ENCODE results near the gene TADA2A.

DNA sequence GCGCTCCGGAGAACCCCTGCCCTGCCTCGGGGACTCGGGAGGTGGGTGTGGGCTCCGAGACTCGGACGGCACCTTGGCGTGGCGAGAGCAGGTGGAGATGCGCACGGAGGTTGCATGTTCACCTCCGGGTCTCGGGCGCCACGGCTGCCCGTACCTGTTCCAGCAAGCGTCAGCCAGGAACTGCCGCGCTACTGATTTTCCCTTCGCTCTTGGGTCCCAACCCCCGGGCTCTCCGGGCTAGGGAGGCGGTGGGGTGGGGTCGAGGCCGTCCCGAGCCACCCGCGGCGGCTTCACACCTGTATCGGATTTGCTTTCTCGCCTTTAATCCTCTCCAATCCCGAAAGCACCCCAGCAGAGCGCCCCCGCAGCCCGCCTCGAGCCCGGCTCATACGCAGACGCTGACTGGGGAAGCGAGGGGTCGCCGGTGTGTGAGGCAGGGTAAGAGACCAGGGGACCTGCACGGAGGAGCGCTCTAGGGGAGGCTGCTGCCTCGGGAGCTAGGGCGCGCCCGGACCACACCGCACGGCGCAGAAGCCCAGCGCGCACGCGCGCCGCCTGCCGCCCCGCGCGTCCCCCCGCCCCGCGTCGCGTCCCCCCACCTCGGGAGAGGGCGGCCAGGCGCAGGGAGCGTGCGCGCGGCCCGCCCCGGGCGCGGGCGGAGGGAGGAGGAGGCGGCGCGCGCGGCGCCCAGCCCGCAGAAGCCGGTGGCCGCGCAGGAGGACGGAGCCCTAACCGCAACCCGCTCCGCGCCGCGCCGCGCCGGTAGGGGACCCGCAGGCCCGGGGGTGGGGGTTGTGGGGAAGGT is 82.7 kb downstream of the TADA2A start, which contains the start of gene DUSP14:
- TF ChIP-seq, protein P1, sequence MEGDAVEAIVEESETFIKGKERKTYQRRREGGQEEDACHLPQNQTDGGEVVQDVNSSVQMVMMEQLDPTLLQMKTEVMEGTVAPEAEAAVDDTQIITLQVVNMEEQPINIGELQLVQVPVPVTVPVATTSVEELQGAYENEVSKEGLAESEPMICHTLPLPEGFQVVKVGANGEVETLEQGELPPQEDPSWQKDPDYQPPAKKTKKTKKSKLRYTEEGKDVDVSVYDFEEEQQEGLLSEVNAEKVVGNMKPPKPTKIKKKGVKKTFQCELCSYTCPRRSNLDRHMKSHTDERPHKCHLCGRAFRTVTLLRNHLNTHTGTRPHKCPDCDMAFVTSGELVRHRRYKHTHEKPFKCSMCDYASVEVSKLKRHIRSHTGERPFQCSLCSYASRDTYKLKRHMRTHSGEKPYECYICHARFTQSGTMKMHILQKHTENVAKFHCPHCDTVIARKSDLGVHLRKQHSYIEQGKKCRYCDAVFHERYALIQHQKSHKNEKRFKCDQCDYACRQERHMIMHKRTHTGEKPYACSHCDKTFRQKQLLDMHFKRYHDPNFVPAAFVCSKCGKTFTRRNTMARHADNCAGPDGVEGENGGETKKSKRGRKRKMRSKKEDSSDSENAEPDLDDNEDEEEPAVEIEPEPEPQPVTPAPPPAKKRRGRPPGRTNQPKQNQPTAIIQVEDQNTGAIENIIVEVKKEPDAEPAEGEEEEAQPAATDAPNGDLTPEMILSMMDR (IDR thresholded peaks at IDR 0.05), result no peak
- TF ChIP-seq, protein P2, sequence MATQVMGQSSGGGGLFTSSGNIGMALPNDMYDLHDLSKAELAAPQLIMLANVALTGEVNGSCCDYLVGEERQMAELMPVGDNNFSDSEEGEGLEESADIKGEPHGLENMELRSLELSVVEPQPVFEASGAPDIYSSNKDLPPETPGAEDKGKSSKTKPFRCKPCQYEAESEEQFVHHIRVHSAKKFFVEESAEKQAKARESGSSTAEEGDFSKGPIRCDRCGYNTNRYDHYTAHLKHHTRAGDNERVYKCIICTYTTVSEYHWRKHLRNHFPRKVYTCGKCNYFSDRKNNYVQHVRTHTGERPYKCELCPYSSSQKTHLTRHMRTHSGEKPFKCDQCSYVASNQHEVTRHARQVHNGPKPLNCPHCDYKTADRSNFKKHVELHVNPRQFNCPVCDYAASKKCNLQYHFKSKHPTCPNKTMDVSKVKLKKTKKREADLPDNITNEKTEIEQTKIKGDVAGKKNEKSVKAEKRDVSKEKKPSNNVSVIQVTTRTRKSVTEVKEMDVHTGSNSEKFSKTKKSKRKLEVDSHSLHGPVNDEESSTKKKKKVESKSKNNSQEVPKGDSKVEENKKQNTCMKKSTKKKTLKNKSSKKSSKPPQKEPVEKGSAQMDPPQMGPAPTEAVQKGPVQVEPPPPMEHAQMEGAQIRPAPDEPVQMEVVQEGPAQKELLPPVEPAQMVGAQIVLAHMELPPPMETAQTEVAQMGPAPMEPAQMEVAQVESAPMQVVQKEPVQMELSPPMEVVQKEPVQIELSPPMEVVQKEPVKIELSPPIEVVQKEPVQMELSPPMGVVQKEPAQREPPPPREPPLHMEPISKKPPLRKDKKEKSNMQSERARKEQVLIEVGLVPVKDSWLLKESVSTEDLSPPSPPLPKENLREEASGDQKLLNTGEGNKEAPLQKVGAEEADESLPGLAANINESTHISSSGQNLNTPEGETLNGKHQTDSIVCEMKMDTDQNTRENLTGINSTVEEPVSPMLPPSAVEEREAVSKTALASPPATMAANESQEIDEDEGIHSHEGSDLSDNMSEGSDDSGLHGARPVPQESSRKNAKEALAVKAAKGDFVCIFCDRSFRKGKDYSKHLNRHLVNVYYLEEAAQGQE (IDR thresholded peaks at IDR 0.05; ENCODE audit: insufficient read depth in 1 of 2, low read depth in 2 of 2, low read length in 1 of 2), result no peak
- TF ChIP-seq POLR2AphosphoS5 (IDR thresholded peaks at IDR 0.05; ENCODE audit: low read depth, low read length) (peak; percentile 48; the same call in 1 of the 2 replicates), TCF7L2 (IDR thresholded peaks at IDR 0.05; ENCODE audit: low read depth, low read length) (no peak)
